ENCODE data around the gene CBX5. TPM values are rescaled to one million over a fixed set of nuclear protein-coding genes. Genes with fewer than 3 reads are reported as not detected.

The CBX5 gene
- total and polyA plus RNA-seq, 3 experiments from 2014 or later: 19.2 to 87.8 (median 82.0) TPM

- no peak overlapping the region for H3K4me3 ChIP-seq (ENCODE audit: low read length)
- DNase-seq: no peak
- no peak overlapping the region for H3K4me3 Mint-ChIP-seq
- H3K36me3 Mint-ChIP-seq: peaks cover 0 to 50% (median 13%) of the 10 kb centered on the region in 3 donors
- H3K9me3 ChIP-seq (ENCODE audit: low read length): no peaks in the 10 kb centered on the region
- no peaks in the 10 kb centered on the region for H3K27me3 ChIP-seq (ENCODE audit: insufficient read depth, low read length, poor library complexity, severe bottlenecking)
- peaks cover 13 to 27% (median 26%) of the 10 kb centered on the region in 3 donors for H3K4me1 Mint-ChIP-seq
- no peak overlapping the region for H3K27ac ChIP-seq (ENCODE audit: low read depth, low read length)
- no peaks in the 10 kb centered on the region for H3K27me3 Mint-ChIP-seq
- ChIA-PET CTCF (interaction anchor here (1.0 to 1.1 kb wide), 2 partner anchors 132 to 152 kb away, joined by 4 read pairs; no protein-coding TSS in a partner anchor), POLR2A (no interaction called here)
- H3K27ac Mint-ChIP-seq: peak overlapping the region in 1 of 8 donors; percentile 6
- H3K36me3 ChIP-seq (ENCODE audit: insufficient read depth, low read length): no peaks in the 10 kb centered on the region
- H3K4me1 ChIP-seq (ENCODE audit: insufficient read depth, low read length): peaks cover 8% of the 10 kb centered on the region
- H3K9me3 Mint-ChIP-seq: no peaks in the 10 kb centered on the region
Observed at GRCh38 chr12:54184024-54184805, 95.7 kb downstream of the CBX5 start.

- no peaks in the 10 kb centered on the region for H3K27me3 ChIP-seq (ENCODE audit: insufficient read depth, low read length, poor library complexity, severe bottlenecking)
- ChIA-PET POLR2A (no interaction called here), CTCF (no interaction called here)
- peaks cover 7% of the 10 kb centered on the region for H3K4me1 ChIP-seq (ENCODE audit: insufficient read depth, low read length)
- no peaks in the 10 kb centered on the region for H3K36me3 ChIP-seq (ENCODE audit: insufficient read depth, low read length)
- no peaks in the 10 kb centered on the region for H3K9me3 ChIP-seq (ENCODE audit: low read length)
- Mint-ChIP-seq H3K36me3 (peaks cover 0 to 46% (median 13%) of the 10 kb centered on the region in 3 donors), H3K27me3 (no peaks in the 10 kb centered on the region), H3K4me3 (no peak overlapping the region), H3K4me1 (peaks cover 9 to 19% (median 19%) of the 10 kb centered on the region in 3 donors), H3K27ac (no peak overlapping the region), H3K9me3 (no peaks in the 10 kb centered on the region)
- no peak for DNase-seq
- H3K27ac ChIP-seq (ENCODE audit: low read depth, low read length): no peak overlapping the region
- no peak overlapping the region for H3K4me3 ChIP-seq (ENCODE audit: low read length)
Observed at GRCh38 chr12:54182981-54183380, 96.9 kb downstream of the CBX5 start.

- Histone ChIP-seq H3K4me1 (ENCODE audit: insufficient read depth, low read length) (no peaks in the 10 kb centered on the region), H3K27me3 (ENCODE audit: insufficient read depth, low read length, poor library complexity, severe bottlenecking) (no peaks in the 10 kb centered on the region), H3K27ac (ENCODE audit: low read depth, low read length) (no peak overlapping the region), H3K4me3 (ENCODE audit: low read length) (no peak overlapping the region), H3K9me3 (ENCODE audit: low read length) (no peaks in the 10 kb centered on the region), H3K36me3 (ENCODE audit: insufficient read depth, low read length) (no peaks in the 10 kb centered on the region)
- Mint-ChIP-seq H3K4me1 (peaks cover 4 to 10% (median 10%) of the 10 kb centered on the region in 3 donors), H3K27me3 (no peaks in the 10 kb centered on the region), H3K4me3 (no peak overlapping the region), H3K27ac (no peak overlapping the region), H3K36me3 (peaks cover 0 to 43% (median 13%) of the 10 kb centered on the region in 3 donors), H3K9me3 (no peaks in the 10 kb centered on the region)
- POLR2A ChIA-PET: no interaction called here
- CTCF ChIA-PET: interaction anchor here (1.1 kb wide), 1 partner anchor 150 kb away, joined by 3 read pairs; no protein-coding TSS in a partner anchor
- DNase-seq: no peak
Observed at GRCh38 chr12:54182086-54182485, 97.8 kb downstream of the CBX5 start.

Other genes starting within 250 kb of the CBX5 start
- not detected for gene HOXC5, start 247.1 kb downstream of the CBX5 start, total RNA-seq
- gene HOXC5, start 247.1 kb downstream of the CBX5 start, polyA plus RNA-seq: not detected
- gene HOXC4, start 226.3 kb downstream of the CBX5 start, total RNA-seq: 1 to 10 TPM; 1.3 to 1.4 TPM
- gene HOXC4, start 226.3 kb downstream of the CBX5 start, polyA plus RNA-seq: 0.37 TPM
- 10 to 100 TPM; 23.3 to 25.2 TPM for gene SMUG1, start 91.1 kb downstream of the CBX5 start, total RNA-seq
- 24.1 TPM for gene SMUG1, start 91.1 kb downstream of the CBX5 start, polyA plus RNA-seq
- 1,000 to 10,000 TPM; 1,970 to 2,000 TPM for gene HNRNPA1, start 604 bp upstream of the CBX5 start, total RNA-seq
- gene HNRNPA1, start 604 bp upstream of the CBX5 start, polyA plus RNA-seq: 822 TPM
- not detected for gene NFE2, start 20.9 kb upstream of the CBX5 start, total RNA-seq
- not detected for gene NFE2, start 20.9 kb upstream of the CBX5 start, polyA plus RNA-seq
- 100 to 1,000 TPM; 112 to 115 TPM for gene COPZ1, start 45.0 kb upstream of the CBX5 start, total RNA-seq
- 158 TPM for gene COPZ1, start 45.0 kb upstream of the CBX5 start, polyA plus RNA-seq
- gene GPR84, start 84.4 kb upstream of the CBX5 start, total RNA-seq: under 1 TPM; 0.15 to 0.16 TPM
- not detected for gene GPR84, start 84.4 kb upstream of the CBX5 start, polyA plus RNA-seq
- under 1 TPM; 0.77 to 0.78 TPM for gene ZNF385A, start 104.6 kb upstream of the CBX5 start, total RNA-seq
- not detected for gene ZNF385A, start 104.6 kb upstream of the CBX5 start, polyA plus RNA-seq
- gene ITGA5, start 139.1 kb upstream of the CBX5 start, total RNA-seq: 10 to 100 TPM; 23.2 to 25.7 TPM
- gene ITGA5, start 139.1 kb upstream of the CBX5 start, polyA plus RNA-seq: 50.6 TPM
- gene GTSF1, start 193.5 kb upstream of the CBX5 start, total RNA-seq: 10 to 100 TPM in 1 of 2 experiments, 1 to 10 TPM in 1; 8.8 to 10.4 TPM
- 20.0 TPM for gene GTSF1, start 193.5 kb upstream of the CBX5 start, polyA plus RNA-seq
- gene NCKAP1L, start 217.6 kb upstream of the CBX5 start, total RNA-seq: 10 to 100 TPM; 82.4 to 87.1 TPM
- gene NCKAP1L, start 217.6 kb upstream of the CBX5 start, polyA plus RNA-seq: 87.6 TPM